Calu3 (cell line): ENCODE results near the gene CCDC90B. TPM values are rescaled to one million over a fixed set of nuclear protein-coding genes. Genes with fewer than 3 reads are reported as not detected.
A peak's percentile ranks its signal among the peaks of the same experiment; 100 is the strongest.

ENCODE experiments used
- BruUV-seq: library from RNA; stranded (reverse); fragments of 400-500 nt; replicated peaks from 2 replicates; lab custom pipeline; 2021; lab: Mats Ljungman, UMichigan
- CTCF ChIA-PET: fragments of 300-600 bp; sonication (Branson Sonifier 250); formaldehyde crosslinking; loops from one replicate; lab custom pipeline; 2022; ENCODE audit warnings: antibody characterized with exemption; lab: Charles Lee
- DNase-seq: peaks from one replicate; pipeline ENCODE4 v3.0.0; 2022
- H3K27ac Mint-ChIP-seq: one replicate; pipeline ENCODE4 v1.8.0; 2022; ENCODE audit warnings: mixed read lengths; ENCODE audit not compliant: unreplicated experiment
- H3K27me3 Mint-ChIP-seq: one replicate; pipeline ENCODE4 v1.8.0; 2022; ENCODE audit warnings: mixed read lengths; ENCODE audit not compliant: unreplicated experiment
- H3K36me3 Mint-ChIP-seq: one replicate; pipeline ENCODE4 v1.8.0; 2022; ENCODE audit warnings: mild to moderate bottlenecking, moderate library complexity, mixed read lengths; ENCODE audit not compliant: insufficient read depth, unreplicated experiment
- H3K4me1 Mint-ChIP-seq: one replicate; pipeline ENCODE4 v1.8.0; 2022; ENCODE audit warnings: mild to moderate bottlenecking, low read depth, mixed read lengths; ENCODE audit not compliant: unreplicated experiment
- H3K4me3 Mint-ChIP-seq: one replicate; pipeline ENCODE4 v1.8.0; 2022; ENCODE audit warnings: mild to moderate bottlenecking, low read depth, moderate library complexity, mixed read lengths; ENCODE audit not compliant: unreplicated experiment
- H3K9me3 Mint-ChIP-seq: one replicate; pipeline ENCODE4 v1.8.0; 2022; ENCODE audit warnings: low read depth, mixed read lengths; ENCODE audit not compliant: unreplicated experiment
- CTCF ChIP-seq: fragments of 200-600 bp; IDR thresholded peaks from one replicate; pipeline ENCODE4 v1.8.0; 2022; ENCODE audit warnings: antibody characterized with exemption; ENCODE audit not compliant: unreplicated experiment
- intact Hi-C: fragments of 100-400 bp; cut with micrococcal nuclease; formaldehyde crosslinking; loops from one replicate; pipeline ENCODE4 v1.10.0; 2022; ENCODE audit not compliant: unreplicated experiment
- total RNA-seq: library from RNA; stranded (reverse); gene quantifications from 2 replicates; pipeline ENCODE4 v1.2.3, GENCODE V29; 2022

The CCDC90B gene
- total RNA-seq, 1 experiment from 2014 or later = 21.8 TPM

DNA sequence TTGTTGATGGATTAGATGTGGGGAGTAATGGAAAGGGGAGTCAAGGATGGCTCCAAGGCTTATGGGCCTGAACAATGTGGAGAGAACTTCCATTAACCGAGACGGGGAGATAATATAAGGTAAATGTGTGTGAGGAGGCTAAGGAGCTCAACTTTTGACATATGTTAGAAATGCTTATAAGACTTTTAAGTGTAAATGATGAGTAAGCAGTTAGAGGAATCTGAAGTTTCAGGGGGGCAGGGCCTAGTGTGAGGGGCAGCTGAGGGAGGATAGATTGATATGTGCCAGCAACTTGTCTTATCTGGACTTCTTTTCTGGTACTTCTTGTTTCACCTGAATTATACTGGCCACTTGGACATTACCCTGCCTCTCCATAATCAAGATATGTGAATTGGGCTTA, 62.7 kb downstream of the CCDC90B start:
- H3K4me1 Mint-ChIP-seq = no peaks in the 10 kb centered on the region
- H3K27me3 Mint-ChIP-seq = peaks cover 10% of the 10 kb centered on the region
- H3K36me3 Mint-ChIP-seq = no peaks in the 10 kb centered on the region
- H3K9me3 Mint-ChIP-seq = no peaks in the 10 kb centered on the region
- no peak for TF ChIP-seq CTCF
- intact Hi-C loops = no loop called here
- H3K27ac Mint-ChIP-seq = no peak overlapping the region
- CTCF ChIA-PET = no interaction called here
- H3K4me3 Mint-ChIP-seq = no peak overlapping the region
- no TSS peak for BruUV-seq
- no peak for DNase-seq

- no peak overlapping the region for H3K27ac Mint-ChIP-seq
- CTCF ChIA-PET = no interaction called here
- no peaks in the 10 kb centered on the region for H3K9me3 Mint-ChIP-seq
- BruUV-seq = no TSS peak
- intact Hi-C loops = no loop called here
- H3K4me1 Mint-ChIP-seq = no peaks in the 10 kb centered on the region
- H3K27me3 Mint-ChIP-seq = peaks cover 10% of the 10 kb centered on the region
- DNase-seq = no peak
- H3K36me3 Mint-ChIP-seq = no peaks in the 10 kb centered on the region
- H3K4me3 Mint-ChIP-seq = no peak overlapping the region
- TF ChIP-seq CTCF = no peak
Measured at GRCh38 chr11:83222499-83222898, 63.7 kb downstream of the CCDC90B start.

- DNase-seq = no peak
- H3K27ac Mint-ChIP-seq = no peak overlapping the region
- H3K4me1 Mint-ChIP-seq = no peaks in the 10 kb centered on the region
- BruUV-seq = no TSS peak
- H3K27me3 Mint-ChIP-seq = peaks cover 10% of the 10 kb centered on the region
- no peaks in the 10 kb centered on the region for H3K36me3 Mint-ChIP-seq
- TF ChIP-seq CTCF = no peak
- CTCF ChIA-PET = no interaction called here
- intact Hi-C loops = no loop called here
- H3K4me3 Mint-ChIP-seq = no peak overlapping the region
- no peaks in the 10 kb centered on the region for H3K9me3 Mint-ChIP-seq
Measured at GRCh38 chr11:83221694-83222093, 64.5 kb downstream of the CCDC90B start.

DNA sequence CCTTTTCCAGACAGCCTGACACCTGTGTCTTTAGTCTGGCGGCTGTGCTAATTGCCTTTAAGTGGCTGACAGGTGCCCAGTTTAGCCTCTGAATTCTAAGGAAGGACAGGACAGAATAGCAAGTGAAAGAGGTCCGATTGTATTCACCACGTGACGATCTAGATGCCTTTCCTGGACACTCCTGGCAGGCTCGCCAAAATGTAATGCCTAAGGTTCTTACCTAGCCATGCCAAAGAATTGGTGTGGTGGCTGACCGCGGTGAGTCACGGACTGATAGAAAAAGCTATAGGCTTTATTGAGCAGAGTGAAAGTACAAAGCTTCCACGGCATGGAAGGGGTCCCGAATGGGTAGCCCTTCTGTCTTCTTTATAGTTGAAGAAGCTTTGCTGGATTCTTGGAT, 65.9 kb downstream of the CCDC90B start:
- DNase-seq = peak; percentile 10
- CTCF ChIA-PET = interaction anchor here (0.7 kb wide), 1 partner anchor 37 kb away, joined by 4 read pairs; no protein-coding TSS in a partner anchor
- no peaks in the 10 kb centered on the region for H3K4me1 Mint-ChIP-seq
- H3K9me3 Mint-ChIP-seq = no peaks in the 10 kb centered on the region
- BruUV-seq = no TSS peak
- H3K27me3 Mint-ChIP-seq = peaks cover 10% of the 10 kb centered on the region
- no peak overlapping the region for H3K27ac Mint-ChIP-seq
- no peak for TF ChIP-seq CTCF
- intact Hi-C loops = no loop called here
- H3K36me3 Mint-ChIP-seq = no peaks in the 10 kb centered on the region
- H3K4me3 Mint-ChIP-seq = no peak overlapping the region
